ENCODE measurements around the gene LRRIQ4.

DNA sequence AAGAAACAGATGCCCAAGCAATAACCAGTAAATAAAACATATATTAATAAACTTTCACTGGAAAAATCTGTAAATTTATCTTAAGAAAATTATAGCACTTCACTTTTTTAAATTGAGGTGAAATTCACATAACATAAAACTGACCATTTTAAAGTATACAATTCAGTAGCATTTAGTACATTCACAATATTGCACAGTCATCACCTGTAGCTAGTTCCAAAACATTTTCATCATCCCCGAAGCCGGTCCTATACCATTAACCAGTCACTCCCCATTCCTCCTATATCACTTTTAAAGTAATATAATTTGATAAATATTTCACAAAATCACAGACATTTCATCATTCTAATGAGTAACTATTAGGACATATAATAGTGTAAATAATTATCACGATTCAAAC, 8.0 kb upstream of the LRRIQ4 start:
- TF ChIP-seq, protein P1, sequence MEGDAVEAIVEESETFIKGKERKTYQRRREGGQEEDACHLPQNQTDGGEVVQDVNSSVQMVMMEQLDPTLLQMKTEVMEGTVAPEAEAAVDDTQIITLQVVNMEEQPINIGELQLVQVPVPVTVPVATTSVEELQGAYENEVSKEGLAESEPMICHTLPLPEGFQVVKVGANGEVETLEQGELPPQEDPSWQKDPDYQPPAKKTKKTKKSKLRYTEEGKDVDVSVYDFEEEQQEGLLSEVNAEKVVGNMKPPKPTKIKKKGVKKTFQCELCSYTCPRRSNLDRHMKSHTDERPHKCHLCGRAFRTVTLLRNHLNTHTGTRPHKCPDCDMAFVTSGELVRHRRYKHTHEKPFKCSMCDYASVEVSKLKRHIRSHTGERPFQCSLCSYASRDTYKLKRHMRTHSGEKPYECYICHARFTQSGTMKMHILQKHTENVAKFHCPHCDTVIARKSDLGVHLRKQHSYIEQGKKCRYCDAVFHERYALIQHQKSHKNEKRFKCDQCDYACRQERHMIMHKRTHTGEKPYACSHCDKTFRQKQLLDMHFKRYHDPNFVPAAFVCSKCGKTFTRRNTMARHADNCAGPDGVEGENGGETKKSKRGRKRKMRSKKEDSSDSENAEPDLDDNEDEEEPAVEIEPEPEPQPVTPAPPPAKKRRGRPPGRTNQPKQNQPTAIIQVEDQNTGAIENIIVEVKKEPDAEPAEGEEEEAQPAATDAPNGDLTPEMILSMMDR (IDR thresholded peaks at IDR 0.05; ENCODE audit: low read depth, low read length, poor library complexity, severe bottlenecking), result no peak
- TF ChIP-seq EZH2phosphoT487 (IDR thresholded peaks at IDR 0.05; ENCODE audit: borderline replicate concordance, low read length), result no peak

Data from DOHH2 (cell line).